HG02973 (cell line): ENCODE results near the gene POLR2M.

ENCODE experiments used
- ATAC-seq: cut with Tn5 transposase; IDR thresholded peaks from one replicate; pipeline ENCODE4 v1.9.1; 2021; ENCODE audit warnings: moderate library complexity; ENCODE audit not compliant: unreplicated experiment

The POLR2M gene

DNA sequence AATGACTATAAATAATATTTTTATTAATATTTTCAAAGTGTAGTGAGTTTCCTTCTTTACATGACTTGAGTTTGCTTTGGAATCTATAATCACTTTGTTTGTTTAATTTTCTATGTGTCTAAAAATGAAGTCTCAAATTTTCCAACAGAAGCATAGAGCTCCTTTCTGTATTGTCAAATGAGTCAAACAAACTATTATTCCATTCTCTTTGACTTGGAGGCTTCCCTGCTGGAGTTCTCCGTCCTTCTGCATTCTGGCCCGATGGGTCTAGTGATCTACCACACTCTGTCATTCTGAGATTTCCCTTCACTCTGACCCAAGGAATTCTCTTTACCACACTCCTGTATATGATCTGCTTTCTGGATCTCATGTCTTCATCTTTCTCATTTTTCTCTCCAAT, 30.1 kb downstream of the POLR2M start:
- no peak for ATAC-seq

DNA sequence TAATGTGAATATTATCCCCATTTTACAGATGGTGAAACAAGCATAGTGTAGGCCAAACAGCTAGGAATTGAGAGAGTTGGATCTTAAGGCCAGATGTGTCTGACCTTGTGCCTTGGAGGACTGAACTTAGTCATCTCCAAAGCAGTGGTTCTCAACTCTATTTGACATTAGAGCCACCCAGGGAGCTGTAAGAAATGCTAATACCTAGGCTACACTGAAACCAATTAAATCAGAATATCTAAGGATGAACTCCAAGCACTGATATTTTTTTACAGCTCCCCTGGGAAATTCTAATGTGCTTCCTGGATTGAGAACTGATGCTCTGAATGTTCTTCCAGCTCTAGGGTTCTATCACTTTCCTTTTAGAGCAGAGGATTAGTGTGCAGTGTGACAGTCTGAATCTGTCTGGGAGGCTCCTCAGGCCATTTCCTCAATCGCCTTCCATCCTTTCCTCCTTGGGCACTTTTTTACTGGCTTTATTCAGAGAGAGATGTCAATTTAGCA, 32.3 kb downstream of the POLR2M start:
- ATAC-seq = no peak

DNA sequence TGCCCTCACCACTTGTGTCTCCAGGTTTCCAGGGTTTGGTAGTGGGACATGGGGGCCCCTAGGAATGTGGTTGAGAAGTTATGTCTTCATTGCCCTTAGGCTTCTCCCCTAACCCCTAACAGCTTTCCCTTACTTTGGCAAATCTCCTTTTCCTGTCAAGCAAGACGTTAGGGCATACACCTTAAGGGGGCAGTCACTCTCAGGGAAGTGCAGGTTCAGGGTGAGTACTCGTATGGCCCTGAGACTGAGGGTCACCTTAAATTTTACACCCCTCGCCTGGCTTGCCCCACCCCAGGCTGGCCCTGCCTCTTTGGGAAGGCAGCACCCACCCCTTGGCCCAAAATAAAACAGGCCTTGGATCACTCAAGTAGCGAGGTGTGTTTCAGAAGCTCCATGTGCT, 33.5 kb downstream of the POLR2M start:
- ATAC-seq = no peak

DNA sequence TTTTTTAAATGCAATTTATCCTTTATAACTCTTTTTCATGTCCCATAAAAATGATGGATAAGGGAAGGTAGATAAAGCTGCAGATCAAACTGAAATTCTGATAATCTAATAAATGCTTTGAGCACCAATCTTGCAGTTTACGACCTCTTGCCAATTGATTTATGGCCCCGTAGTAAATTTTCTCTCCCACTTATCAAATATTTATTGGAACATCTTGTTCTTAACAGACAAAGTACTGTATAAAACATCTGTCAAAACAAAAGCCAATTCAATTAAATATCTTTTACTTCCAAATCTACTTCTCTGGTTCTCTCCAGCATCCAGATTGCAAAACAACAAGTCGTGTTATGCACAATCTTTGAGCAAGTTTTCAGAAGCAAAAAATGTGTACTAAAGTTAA, 34.6 kb downstream of the POLR2M start:
- no peak for ATAC-seq

DNA sequence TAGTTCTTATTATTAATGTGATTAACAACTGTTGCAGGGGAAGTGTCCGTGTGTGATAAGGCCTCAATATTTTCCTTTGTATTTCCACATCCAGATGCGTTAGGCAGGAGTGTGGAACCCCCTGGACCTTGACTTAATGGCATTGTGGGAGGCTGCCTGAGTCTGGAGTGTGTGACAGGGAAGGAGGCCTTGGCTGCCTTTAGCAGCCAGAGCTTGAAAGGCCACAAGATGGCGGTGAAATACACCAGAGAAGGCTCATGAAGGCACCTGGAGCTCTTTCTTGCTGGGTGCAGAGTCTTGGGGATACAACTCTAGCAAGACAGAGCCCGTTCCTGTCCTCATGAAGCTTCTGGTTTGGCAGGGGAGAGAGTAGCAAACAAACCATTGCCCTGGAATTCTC, 36.9 kb downstream of the POLR2M start:
- no peak for ATAC-seq

DNA sequence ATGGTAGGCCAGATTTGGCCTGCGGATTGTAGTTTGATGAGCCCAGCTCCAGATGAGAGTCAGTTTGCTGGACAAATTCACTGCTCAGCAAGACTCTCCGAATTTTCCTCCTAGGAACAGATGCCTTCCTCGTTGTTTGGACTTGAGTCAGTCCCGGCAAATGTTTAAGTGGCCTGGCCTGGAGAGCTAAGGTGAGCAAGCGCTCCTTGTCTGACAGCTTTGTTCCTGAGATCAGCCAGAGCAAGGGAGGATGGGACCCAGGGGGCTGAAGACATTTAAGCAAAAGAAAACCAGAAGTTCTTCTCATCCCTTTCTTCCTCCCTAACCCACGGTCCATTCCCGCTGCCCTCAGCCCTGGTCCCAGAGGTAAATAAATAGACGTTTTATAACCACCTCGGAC, 40.3 kb downstream of the POLR2M start:
- no peak for ATAC-seq

DNA sequence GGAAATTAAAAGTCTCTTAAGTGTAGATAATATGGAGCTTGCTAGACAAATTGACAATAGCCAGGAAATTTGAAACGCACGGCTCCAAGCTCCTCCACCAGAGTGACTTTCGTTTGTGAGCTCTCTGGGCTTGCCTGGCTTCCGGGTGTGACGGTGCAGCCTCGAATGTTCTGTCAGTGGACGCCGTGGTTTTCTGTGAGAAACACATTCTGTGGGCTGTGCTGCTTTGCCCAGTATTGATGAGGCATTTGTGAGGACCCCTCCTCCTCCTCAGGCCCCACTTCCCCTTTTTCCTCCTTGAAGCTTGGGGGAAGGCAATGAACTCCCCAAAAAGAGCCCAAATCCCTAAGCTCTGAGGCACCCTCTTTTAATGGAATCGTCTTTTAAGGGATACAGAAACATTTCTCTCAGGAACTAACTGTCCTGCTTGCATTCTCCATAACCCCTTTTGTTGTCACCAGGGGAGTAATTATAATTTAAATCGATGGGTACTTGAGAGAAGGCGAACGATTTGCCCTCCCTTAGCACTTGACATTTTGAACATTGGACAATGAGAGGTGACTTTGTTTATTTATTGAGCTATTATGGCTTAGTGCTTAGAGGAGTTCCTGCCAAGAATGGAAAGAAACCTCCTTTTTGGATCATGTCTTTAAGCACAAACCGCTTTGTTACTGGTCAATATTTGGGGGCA, 40.8 kb downstream of the POLR2M start:
- ATAC-seq = no peak

DNA sequence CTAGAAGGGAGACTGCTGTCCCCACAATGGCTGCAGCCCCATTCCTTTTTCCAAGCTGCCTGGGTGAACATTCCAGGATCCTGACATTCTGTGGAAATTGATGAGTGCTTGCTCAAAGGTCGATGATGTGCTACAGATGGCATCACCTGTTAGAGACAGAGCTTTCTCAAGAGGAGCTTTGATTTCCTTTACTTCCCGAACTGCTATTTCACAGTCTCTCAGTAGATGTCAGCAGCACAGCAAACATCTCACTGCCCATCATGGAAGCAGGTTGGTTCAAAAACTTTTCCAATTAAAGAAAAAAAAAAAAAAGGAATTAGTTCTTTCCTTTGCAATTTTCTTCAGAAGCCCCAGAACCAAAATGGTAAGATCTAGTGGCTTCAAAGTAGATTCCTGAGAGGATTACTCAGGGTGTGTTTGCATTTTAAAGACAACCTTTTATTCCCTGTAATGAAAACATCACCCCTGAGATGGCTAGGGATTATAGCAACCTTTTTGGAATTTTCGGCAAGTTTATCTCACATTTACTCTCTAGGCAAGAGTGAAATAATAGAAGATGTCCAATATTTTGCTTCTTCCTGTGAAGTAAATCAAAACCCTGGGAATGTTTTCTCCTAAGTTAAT, 44.8 kb downstream of the POLR2M start:
- no peak for ATAC-seq

DNA sequence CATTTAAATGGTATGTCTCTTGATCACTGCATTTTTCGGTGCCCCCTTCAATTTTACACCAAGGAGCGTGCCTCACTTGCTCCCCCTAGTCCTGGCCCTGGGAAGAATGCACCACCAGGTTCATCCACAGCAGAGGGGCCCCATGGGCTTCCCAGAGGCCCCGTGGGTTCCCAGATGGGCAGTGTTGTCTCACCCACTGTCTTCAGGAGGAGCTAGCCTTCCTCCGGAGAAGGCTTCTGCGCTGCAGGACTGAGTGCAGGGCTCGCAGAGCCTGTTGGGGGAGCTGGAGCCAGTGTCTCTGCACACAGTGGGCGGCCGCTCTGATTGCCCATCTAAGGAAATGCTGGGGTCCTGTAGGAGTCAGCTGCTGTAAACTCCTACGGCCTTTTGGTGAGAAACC, 45.9 kb downstream of the POLR2M start:
- no peak for ATAC-seq

DNA sequence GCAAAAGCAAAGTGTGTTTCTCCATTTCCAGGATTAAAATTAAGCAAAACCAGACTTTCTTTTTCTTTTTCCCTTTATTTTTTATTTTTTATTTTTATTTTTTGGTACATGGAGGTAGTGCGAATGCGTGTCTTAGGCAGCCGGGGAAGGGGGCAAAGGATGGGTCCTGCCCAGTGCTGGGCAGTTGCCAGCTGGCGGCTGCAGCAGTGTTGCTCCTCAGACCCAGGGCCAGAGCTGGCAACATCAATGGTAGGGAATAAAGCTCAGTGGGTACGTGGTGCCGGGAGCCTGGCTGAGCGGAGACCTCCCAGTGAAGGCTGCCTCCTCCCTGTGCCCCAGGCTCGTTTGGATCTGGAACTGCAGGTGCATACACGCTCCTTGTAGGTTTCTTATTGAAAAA, 46.3 kb downstream of the POLR2M start:
- no peak for ATAC-seq

DNA sequence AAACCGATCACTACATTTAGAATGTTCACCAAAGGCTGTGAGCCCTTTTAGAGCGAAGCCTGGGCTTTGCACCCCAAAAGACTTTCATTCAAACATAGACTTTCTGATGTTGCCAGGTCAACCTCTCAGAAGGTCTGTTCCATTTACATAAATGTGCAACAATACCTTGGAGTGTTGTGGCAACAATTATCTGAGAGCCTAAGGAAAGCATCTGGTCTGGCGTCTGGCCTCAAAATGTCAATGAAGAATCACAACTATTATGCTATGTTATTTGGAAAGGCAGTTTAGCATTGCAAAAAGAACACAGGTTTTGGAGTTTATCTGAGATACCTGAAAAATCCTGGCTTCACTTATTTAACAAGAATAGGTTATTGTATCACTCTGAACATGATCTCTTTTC, 50.0 kb downstream of the POLR2M start:
- no peak for ATAC-seq

DNA sequence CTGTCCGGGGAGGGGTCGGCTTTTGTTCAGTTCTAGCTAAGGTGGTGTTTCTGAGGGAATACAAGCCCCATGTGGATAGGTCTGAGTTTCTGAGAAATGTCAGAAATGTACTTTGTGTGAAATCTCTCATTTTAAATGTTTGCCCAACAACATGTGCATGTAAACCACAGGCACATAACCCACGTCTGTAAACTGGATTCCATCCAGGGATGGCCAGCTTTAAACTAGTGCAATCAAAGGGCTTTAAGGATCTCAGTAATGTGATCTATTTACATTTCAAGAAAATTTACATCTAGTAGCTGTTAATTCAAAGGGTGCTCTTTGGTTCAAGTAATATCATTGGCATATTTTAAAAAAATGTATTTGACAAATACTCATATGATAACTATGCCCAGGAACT, 52.0 kb downstream of the POLR2M start:
- ATAC-seq = no peak

DNA sequence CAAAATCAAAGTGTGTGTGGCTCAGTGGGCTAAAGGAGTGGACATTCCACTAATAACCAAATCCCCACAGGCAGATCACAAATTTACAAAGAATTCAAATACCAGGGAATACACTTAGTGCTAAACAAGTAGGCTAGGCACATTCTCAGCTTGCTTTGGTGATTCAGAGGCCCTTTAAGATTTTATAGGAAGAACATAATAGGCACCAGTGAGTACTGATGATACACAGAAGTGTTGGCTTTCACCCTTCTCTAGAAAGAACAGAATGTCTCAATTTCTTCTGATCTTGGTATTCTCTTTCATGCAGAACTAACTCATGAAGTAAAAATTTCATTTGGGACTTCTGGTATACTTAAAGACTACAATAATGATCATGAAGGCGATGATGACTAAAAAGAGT, 55.0 kb downstream of the POLR2M start:
- ATAC-seq = no peak

DNA sequence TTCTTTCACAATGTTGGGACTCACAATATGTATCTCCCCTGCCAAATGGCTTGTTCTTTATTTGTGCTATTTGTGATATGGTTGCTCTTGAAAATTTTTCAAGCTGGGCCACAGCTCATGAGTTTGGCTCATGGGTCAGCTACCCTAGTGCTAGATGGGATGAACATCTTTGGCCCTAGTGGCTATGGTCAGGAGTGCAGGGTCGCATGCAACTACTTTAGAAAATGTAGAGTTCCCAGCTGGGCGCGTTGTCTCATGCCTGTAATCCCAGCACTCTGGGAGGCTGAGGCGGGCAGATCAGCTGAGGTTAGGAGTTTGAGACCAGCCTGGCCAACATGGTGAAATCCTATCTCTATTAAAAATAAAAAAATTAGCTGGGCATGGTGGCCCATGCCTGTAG, 55.8 kb downstream of the POLR2M start:
- no peak for ATAC-seq

DNA sequence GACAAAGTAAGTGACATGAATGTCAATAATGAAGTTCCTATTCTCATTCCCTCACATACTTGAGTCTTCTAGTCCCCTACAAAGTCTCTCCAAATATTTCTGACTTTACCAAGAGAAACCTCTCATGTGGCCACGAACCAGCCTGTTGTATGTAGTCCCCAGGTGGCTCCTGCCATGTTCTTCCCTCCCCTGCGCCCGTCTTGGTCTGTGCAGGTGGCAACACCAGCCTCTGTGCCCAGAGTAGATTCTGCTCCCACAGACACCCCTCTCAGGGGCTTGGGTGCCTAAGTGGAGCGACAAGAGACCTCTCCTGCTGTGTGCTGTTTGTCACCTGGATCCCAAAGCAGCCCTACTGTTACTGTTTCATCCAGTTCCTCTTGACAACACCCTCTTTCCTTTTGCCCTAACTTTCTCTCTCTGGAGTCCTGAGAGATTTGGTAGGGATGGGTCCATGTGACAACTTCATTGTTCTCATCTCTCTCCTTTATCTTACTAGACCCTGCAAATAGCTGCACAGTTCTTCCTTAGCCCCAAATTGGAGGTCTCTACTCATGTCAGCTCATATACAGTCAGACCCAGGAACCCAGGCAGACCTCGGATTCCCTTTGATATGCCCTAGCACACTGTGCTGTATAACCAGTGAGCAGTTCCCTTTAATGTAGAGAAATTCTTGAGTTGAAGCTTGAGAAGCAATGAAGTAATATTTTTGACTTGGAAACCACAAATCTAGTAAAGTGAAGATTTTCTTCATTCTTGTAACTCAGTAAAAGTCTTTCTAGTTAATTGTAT, 56.9 kb downstream of the POLR2M start:
- ATAC-seq = no peak
